HepG2 (cell line): ENCODE measurements around the gene SUPV3L1.

Source experiments
- CCDC6 ChIP-seq: sonication (generic); formaldehyde crosslinking; IDR thresholded peaks from 2 replicates; pipeline ENCODE4 v1.8.1; 2022; ENCODE audit warnings: mild to moderate bottlenecking, missing genetic modification reagents, moderate library complexity
- IKZF1 ChIP-seq: fragments of 450-650 bp; IDR thresholded peaks from 2 replicates; pipeline ENCODE4 v1.7.1; 2016
- IRF2 ChIP-seq: IDR thresholded peaks from 2 replicates; pipeline ENCODE4 v1.6.1; 2018; ENCODE audit warnings: missing genetic modification reagents, missing compliant biosample characterization
- NFIC ChIP-seq: IDR thresholded peaks from 2 replicates; pipeline ENCODE4 v1.6.1; 2012; ENCODE audit warnings: mild to moderate bottlenecking, low read length, inconsistent platforms
- RFX3 ChIP-seq: IDR thresholded peaks from 2 replicates; pipeline ENCODE4 v1.6.1; 2016; ENCODE audit warnings: missing biosample characterization, missing genetic modification reagents
- TBL1XR1 ChIP-seq: fragments of 150-350 bp; IDR thresholded peaks from 2 replicates; pipeline ENCODE4 v1.6.1; 2014; ENCODE audit warnings: borderline replicate concordance, low read length; ENCODE audit not compliant: partially characterized antibody
- ZBTB14 ChIP-seq: sonication (generic); formaldehyde crosslinking; IDR thresholded peaks from 2 replicates; pipeline ENCODE4 v1.4.0; 2020; ENCODE audit warnings: missing genetic modification reagents
- ZNF431 ChIP-seq: sonication (generic); formaldehyde crosslinking; IDR thresholded peaks from 2 replicates; pipeline ENCODE4 v1.9.0; 2022; ENCODE audit warnings: missing genetic modification reagents, low read depth, mild to moderate bottlenecking, borderline replicate concordance
- ZNF510 ChIP-seq: sonication (generic); formaldehyde crosslinking; IDR thresholded peaks from 2 replicates; pipeline ENCODE4 v1.4.0; 2020; ENCODE audit warnings: low read depth, mild to moderate bottlenecking, missing genetic modification reagents
- ZNF589 ChIP-seq: sonication (generic); formaldehyde crosslinking; conservative IDR thresholded peaks from 2 replicates; pipeline ENCODE4 v1.8.0; 2022; ENCODE audit warnings: mild to moderate bottlenecking, moderate library complexity, missing genetic modification reagents
- ZNF691 ChIP-seq: sonication (generic); formaldehyde crosslinking; IDR thresholded peaks from 2 replicates; pipeline ENCODE4 v1.4.0; 2020; ENCODE audit warnings: missing genetic modification reagents, low read depth, mild to moderate bottlenecking, borderline replicate concordance
- ZNF75D ChIP-seq: sonication (generic); formaldehyde crosslinking; IDR thresholded peaks from 2 replicates; pipeline ENCODE4 v1.8.1; 2023; ENCODE audit warnings: missing genetic modification reagents, mild to moderate bottlenecking, borderline replicate concordance
- ZNF768 ChIP-seq: sonication (generic); formaldehyde crosslinking; IDR thresholded peaks from 2 replicates; pipeline ENCODE4 v1.4.0; 2020; ENCODE audit warnings: missing genetic modification reagents
- TF ChIP-seq, protein P1 (sequence below): IDR thresholded peaks from 2 replicates; pipeline ENCODE4 v1.6.1; 2016

GRCh38 chr10:69226919-69227450 is 47.0 kb downstream of the SUPV3L1 start:
- TF ChIP-seq, protein P1, sequence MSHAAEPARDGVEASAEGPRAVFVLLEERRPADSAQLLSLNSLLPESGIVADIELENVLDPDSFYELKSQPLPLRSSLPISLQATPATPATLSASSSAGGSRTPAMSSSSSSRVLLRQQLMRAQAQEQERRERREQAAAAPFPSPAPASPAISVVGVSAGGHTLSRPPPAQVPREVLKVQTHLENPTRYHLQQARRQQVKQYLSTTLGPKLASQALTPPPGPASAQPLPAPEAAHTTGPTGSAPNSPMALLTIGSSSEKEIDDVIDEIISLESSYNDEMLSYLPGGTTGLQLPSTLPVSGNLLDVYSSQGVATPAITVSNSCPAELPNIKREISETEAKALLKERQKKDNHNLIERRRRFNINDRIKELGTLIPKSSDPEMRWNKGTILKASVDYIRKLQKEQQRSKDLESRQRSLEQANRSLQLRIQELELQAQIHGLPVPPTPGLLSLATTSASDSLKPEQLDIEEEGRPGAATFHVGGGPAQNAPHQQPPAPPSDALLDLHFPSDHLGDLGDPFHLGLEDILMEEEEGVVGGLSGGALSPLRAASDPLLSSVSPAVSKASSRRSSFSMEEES (CRISPR knock-in tag), result no peak
- TF ChIP-seq NFIC (no peak), RFX3 (CRISPR knock-in tag) (no peak), TBL1XR1 (no peak), ZNF768 (no peak), ZBTB14 (CRISPR knock-in tag) (no peak), ZNF75D (CRISPR knock-in tag) (no peak), IKZF1 (no peak), ZNF589 (CRISPR knock-in tag) (no peak), ZNF691 (no peak), ZNF510 (no peak), ZNF431 (CRISPR knock-in tag) (no peak), IRF2 (CRISPR knock-in tag) (no peak), CCDC6 (no peak)
